Neural progenitor cell (in vitro differentiated cells): ENCODE results near the gene RAB24. TPM values are rescaled to one million over a fixed set of nuclear protein-coding genes. Genes with fewer than 3 reads are reported as not detected.
"Not testable (repeated sequence)": the region's sequence is repeated elsewhere in the genome, so short reads cannot be mapped to it uniquely, and the experiment has no call there.

Experiments used
- DNase-seq: peaks from one replicate; pipeline ENCODE4 v3.0.0-alpha.2; 2016; ENCODE audit warnings: low spot score
- H2AFZ ChIP-seq: fragments of 200-600 bp; sonication (generic); replicated peaks from 2 replicates; pipeline ENCODE4 v1.6.1; 2016; ENCODE audit warnings: antibody characterized with exemption
- H3F3A ChIP-seq: fragments of 200-600 bp; sonication (generic); 2 replicates; pipeline ENCODE4 v1.6.1; 2016; ENCODE audit warnings: antibody characterized with exemption, low read depth
- H3K27ac ChIP-seq: fragments of 200-600 bp; sonication (generic); 2 replicates; pipeline ENCODE4 v1.5.1; 2016; ENCODE audit warnings: mild to moderate bottlenecking
- H3K27me3 ChIP-seq: fragments of 200-600 bp; sonication (generic); 2 replicates; pipeline ENCODE4 v1.6.1; 2016; ENCODE audit warnings: mild to moderate bottlenecking, moderate library complexity
- H3K36me3 ChIP-seq: fragments of 200-600 bp; sonication (generic); 2 replicates; pipeline ENCODE4 v1.5.1; 2016
- H3K4me1 ChIP-seq: fragments of 200-600 bp; sonication (generic); 2 replicates; pipeline ENCODE4 v1.6.1; 2016; ENCODE audit warnings: mixed run types
- H3K4me2 ChIP-seq: fragments of 200-600 bp; sonication (generic); 2 replicates; pipeline ENCODE4 v1.6.1; 2016
- H3K4me3 ChIP-seq: fragments of 200-600 bp; sonication (generic); 2 replicates; pipeline ENCODE4 v1.5.1; 2016
- H3K79me2 ChIP-seq: fragments of 200-600 bp; sonication (generic); 2 replicates; pipeline ENCODE4 v1.6.1; 2016; ENCODE audit warnings: low read depth
- H3K9ac ChIP-seq: fragments of 200-600 bp; sonication (generic); 2 replicates; pipeline ENCODE4 v1.6.1; 2016
- H3K9me3 ChIP-seq: fragments of 200-600 bp; sonication (generic); 2 replicates; pipeline ENCODE4 v1.5.1; 2016; ENCODE audit warnings: low read depth
- H4K20me1 ChIP-seq: fragments of 200-600 bp; sonication (generic); 2 replicates; pipeline ENCODE4 v1.6.1; 2016; ENCODE audit warnings: low read depth
- H3K27ac Mint-ChIP-seq: 3 replicates; pipeline ENCODE4 v1.8.0; 2021; ENCODE audit warnings: mixed read lengths
- H3K27me3 Mint-ChIP-seq: 2 replicates; pipeline ENCODE4 v1.8.0; 2022; ENCODE audit warnings: low read depth, mild to moderate bottlenecking, inconsistent platforms, moderate library complexity, mixed read lengths; ENCODE audit not compliant: insufficient read depth
- H3K36me3 Mint-ChIP-seq: 3 replicates; pipeline ENCODE4 v1.8.0; 2021; ENCODE audit warnings: mixed read lengths
- H3K4me1 Mint-ChIP-seq: 3 replicates; pipeline ENCODE4 v1.8.0; 2021; ENCODE audit warnings: mixed read lengths
- H3K4me3 Mint-ChIP-seq: 3 replicates; pipeline ENCODE4 v1.8.0; 2021; ENCODE audit warnings: mild to moderate bottlenecking, moderate library complexity, mixed read lengths
- H3K9me3 Mint-ChIP-seq: 3 replicates; pipeline ENCODE4 v1.8.0; 2020; ENCODE audit warnings: mixed read lengths
- CTCF ChIP-seq: fragments of 200-600 bp; sonication (generic); IDR thresholded peaks from 2 replicates; pipeline ENCODE4 v1.5.1; 2017; ENCODE audit warnings: antibody characterized with exemption, mild to moderate bottlenecking
- EZH2 ChIP-seq: fragments of 200-600 bp; sonication (generic); IDR thresholded peaks from 2 replicates; pipeline ENCODE4 v1.6.1; 2017; ENCODE audit warnings: antibody characterized with exemption, mild to moderate bottlenecking, moderate library complexity
- EZH2phosphoT487 ChIP-seq: fragments of 200-600 bp; sonication (generic); IDR thresholded peaks from 2 replicates; pipeline ENCODE4 v1.6.1; 2017; ENCODE audit warnings: antibody characterized with exemption
- total RNA-seq: library from RNA; depleted of rRNA; stranded (reverse); fragments of >200 nt; gene quantifications from 2 replicates; pipeline ENCODE4 v1.2.3, GENCODE V29; 2015; ENCODE audit warnings: low replicate concordance

The RAB24 gene
- total RNA-seq, 1 donor from 2014 or later: 4.3 TPM

- Histone ChIP-seq H3K4me2 (no peak overlapping the region), H2AFZ (no peak overlapping the region), H3K27me3 (peaks cover 3% of the 10 kb centered on the region), H4K20me1 (peaks cover 40% of the 10 kb centered on the region), H3K79me2 (peaks cover 21% of the 10 kb centered on the region), H3K4me3 (no peak overlapping the region), H3K9ac (no peak overlapping the region), H3K36me3 (no peaks in the 10 kb centered on the region), H3K4me1 (peaks cover 12% of the 10 kb centered on the region), H3K27ac (no peak overlapping the region), H3F3A (peaks cover 36% of the 10 kb centered on the region), H3K9me3 (no peaks in the 10 kb centered on the region)
- H3K27ac Mint-ChIP-seq: no peak overlapping the region
- DNase-seq: no peak
- peaks cover 20% of the 10 kb centered on the region for H3K36me3 Mint-ChIP-seq
- peak overlapping the region; percentile 92 for H3K4me3 Mint-ChIP-seq
- peaks cover 38% of the 10 kb centered on the region for H3K4me1 Mint-ChIP-seq
- peaks cover 6% of the 10 kb centered on the region for H3K27me3 Mint-ChIP-seq
- H3K9me3 Mint-ChIP-seq: no peaks in the 10 kb centered on the region
- TF ChIP-seq EZH2 (no peak), CTCF (no peak), EZH2phosphoT487 (no peak)
These were observed 5.2 kb upstream of the RAB24 start for GRCh38 chr5:177308740-177309139.

GRCh38 chr5:177307544-177308363 is 4.2 kb upstream of the RAB24 start:
- Histone ChIP-seq H3K4me3 (no peak overlapping the region), H3F3A (peaks cover 26% of the 10 kb centered on the region), H3K27ac (no peak overlapping the region), H4K20me1 (peaks cover 42% of the 10 kb centered on the region), H3K4me1 (peaks cover 12% of the 10 kb centered on the region), H3K27me3 (peaks cover 7% of the 10 kb centered on the region), H3K79me2 (peaks cover 22% of the 10 kb centered on the region), H3K9me3 (no peaks in the 10 kb centered on the region), H3K4me2 (no peak overlapping the region), H3K9ac (no peak overlapping the region), H3K36me3 (no peaks in the 10 kb centered on the region), H2AFZ (no peak overlapping the region)
- H3K4me1 Mint-ChIP-seq: peaks cover 31% of the 10 kb centered on the region
- no peak overlapping the region for H3K4me3 Mint-ChIP-seq
- peaks cover 1% of the 10 kb centered on the region for H3K27me3 Mint-ChIP-seq
- no peak overlapping the region for H3K27ac Mint-ChIP-seq
- TF ChIP-seq CTCF (no peak), EZH2phosphoT487 (no peak), EZH2 (no peak)
- no peak for DNase-seq
- H3K36me3 Mint-ChIP-seq: peaks cover 20% of the 10 kb centered on the region
- no peaks in the 10 kb centered on the region for H3K9me3 Mint-ChIP-seq

GRCh38 chr5:177306674-177307543 is 3.4 kb upstream of the RAB24 start:
- Histone ChIP-seq H4K20me1 (peaks cover 50% of the 10 kb centered on the region), H2AFZ (no peak overlapping the region), H3K36me3 (no peaks in the 10 kb centered on the region), H3F3A (peaks cover 28% of the 10 kb centered on the region), H3K9me3 (no peaks in the 10 kb centered on the region), H3K79me2 (peaks cover 22% of the 10 kb centered on the region), H3K27me3 (peaks cover 10% of the 10 kb centered on the region), H3K4me2 (no peak overlapping the region), H3K27ac (no peak overlapping the region), H3K9ac (no peak overlapping the region), H3K4me1 (peaks cover 12% of the 10 kb centered on the region), H3K4me3 (no peak overlapping the region)
- Mint-ChIP-seq H3K27me3 (no peaks in the 10 kb centered on the region), H3K27ac (no peak overlapping the region), H3K36me3 (peaks cover 23% of the 10 kb centered on the region), H3K9me3 (no peaks in the 10 kb centered on the region), H3K4me3 (no peak overlapping the region), H3K4me1 (peaks cover 36% of the 10 kb centered on the region)
- no peak for DNase-seq
- TF ChIP-seq EZH2: no peak
- peak; percentile 15 for TF ChIP-seq CTCF

DNA sequence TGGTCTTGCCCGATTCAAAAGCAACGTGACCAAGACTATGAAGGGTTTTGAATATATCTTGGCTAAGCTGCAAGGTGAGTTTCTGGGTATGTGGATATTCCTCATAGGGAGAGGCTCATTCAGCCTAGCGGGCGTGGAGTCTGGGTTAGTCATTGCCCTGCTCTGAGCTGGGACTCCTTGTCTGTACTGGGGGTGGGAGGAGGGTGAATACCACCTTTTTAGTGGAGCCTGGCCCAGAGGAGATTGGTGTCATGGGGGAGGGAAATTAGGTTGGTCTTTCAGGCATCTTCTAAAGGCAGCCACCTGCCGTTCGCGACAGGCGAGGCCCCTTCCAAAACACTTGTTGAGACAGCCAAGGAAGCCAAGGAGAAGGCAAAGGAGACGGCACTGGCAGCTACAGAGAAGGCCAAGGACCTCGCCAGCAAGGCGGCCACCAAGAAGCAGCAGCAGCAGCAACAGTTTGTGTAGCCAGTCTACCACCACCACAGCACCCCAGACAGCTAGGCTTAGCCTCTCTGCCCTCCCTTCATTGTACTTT is 2.7 kb upstream of the RAB24 start:
- not testable (repeated sequence) for H3K4me2 ChIP-seq, H3K27ac ChIP-seq, H2AFZ ChIP-seq, DNase-seq, H3K9ac ChIP-seq, H3K4me3 ChIP-seq, H3K27ac Mint-ChIP-seq, H3K27me3 Mint-ChIP-seq, H3K27me3 ChIP-seq, H3K36me3 ChIP-seq, H3K9me3 ChIP-seq, H3K9me3 Mint-ChIP-seq
- H4K20me1 ChIP-seq: peaks cover 52% of the 10 kb centered on the region
- Mint-ChIP-seq H3K36me3 (peaks cover 23% of the 10 kb centered on the region), H3K4me3 (peak overlapping the region; percentile 78), H3K4me1 (peaks cover 36% of the 10 kb centered on the region)
- peaks cover 12% of the 10 kb centered on the region for H3K4me1 ChIP-seq
- peaks cover 29% of the 10 kb centered on the region for H3F3A ChIP-seq
- peaks cover 22% of the 10 kb centered on the region for H3K79me2 ChIP-seq
